Ammon's horn (tissue), 1 donor: ENCODE results near the gene ZMIZ2.
A peak's percentile ranks its signal among the peaks of the same experiment; 100 is the strongest.
"Not testable (repeated sequence)": the region's sequence is repeated elsewhere in the genome, so short reads cannot be mapped to it uniquely, and the experiment has no call there.

Experiments used
- DNase-seq: peaks from one replicate; pipeline ENCODE4 v3.0.0-alpha.2; 2016; ENCODE audit warnings: low spot score

The ZMIZ2 gene

DNA sequence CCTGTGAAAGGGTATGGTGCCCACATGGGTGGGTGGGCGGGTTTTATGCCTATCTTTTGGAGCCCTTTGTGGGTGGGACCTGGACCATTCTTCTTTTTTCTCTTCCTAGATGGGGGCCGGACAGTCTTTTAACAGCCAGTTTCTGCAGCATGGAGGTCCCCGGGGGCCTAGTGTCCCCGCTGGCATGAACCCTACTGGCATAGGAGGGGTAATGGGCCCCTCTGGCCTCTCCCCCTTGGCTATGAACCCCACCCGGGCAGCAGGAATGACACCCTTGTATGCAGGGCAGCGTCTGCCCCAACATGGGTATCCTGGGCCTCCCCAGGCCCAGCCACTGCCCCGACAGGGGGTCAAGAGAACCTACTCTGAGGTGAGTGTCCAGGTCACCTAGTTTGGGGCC, 9.1 kb downstream of the ZMIZ2 start:
- DNase-seq, result no peak

DNA sequence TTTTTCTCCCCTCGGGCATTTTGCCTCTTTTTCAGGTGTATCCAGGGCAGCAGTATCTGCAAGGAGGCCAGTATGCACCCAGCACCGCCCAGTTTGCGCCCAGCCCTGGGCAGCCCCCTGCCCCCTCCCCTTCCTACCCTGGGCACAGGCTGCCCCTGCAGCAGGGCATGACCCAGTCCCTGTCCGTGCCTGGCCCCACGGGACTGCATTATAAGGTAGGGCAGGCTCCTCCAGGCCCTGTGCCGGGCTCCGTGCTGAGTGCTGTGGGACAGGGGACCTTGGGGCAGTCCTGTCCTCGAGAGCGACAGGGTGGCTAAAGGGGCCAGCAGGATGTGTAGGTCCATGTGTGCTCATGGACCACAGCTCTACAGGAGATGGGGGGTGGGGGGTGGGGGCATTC, 10.6 kb downstream of the ZMIZ2 start:
- DNase-seq, result no peak

DNA sequence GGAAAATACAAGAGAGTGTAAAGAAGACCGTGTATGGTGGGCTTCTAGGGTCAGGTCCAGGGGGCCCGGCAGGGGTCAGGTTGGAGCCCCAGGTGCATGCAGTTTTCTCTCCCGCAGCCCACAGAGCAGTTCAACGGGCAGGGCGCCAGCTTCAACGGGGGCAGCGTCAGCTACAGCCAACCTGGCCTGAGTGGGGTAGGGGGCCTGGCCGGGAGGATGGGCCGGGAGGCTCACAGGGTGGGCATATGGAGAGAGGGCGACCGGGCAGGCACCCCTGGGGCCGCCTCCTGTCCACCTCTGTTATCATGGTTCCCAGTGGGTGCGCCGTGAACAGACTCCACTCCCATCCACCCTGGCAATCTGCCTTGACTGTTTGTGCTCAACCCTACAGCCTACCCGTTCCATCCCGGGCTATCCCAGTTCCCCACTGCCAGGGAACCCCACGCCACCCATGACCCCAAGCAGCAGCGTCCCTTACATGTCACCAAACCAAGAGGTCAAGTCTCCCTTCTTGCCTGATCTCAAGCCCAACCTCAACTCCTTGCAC, 11.5 kb downstream of the ZMIZ2 start:
- no peak for DNase-seq

DNA sequence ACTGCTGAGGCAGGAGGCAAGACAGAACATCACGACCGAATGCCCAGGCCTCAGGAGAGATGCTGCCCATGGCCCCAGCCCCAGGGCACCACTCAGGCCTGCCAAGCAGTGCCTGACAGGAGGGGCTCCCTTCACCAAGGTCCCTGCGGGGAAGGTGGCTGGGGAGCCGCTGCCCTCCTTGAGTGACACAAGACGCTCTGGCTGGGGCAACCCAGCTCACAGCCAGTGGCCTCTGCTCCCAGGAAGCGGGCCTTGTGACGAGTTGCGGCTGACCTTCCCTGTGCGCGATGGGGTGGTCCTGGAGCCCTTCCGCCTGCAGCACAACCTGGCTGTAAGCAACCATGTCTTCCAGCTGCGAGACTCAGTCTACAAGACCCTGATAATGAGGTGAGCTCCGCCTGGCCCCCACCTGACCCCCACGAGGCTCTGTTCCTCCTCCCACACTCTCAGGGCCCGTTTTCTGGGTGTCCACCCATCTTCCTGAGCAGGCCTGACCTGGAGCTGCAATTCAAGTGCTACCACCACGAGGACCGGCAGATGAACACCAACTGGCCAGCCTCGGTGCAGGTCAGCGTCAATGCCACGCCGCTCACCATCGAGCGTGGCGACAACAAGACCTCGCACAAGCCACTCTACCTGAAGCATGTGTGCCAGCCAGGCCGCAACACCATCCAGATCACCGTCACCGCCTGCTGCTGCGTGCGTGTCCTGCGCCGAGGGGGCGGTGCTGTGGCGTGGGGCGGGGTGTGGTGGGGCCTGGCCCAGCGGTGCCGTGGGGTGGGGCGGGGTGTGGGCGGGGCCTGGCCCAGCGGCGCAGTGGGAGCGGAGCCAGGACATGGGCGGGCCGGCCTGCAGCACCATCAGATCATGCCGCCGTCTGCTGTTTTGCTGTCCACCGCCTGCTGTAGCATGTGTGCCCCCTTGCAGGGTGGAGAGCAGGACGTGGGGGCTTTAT, 12.8 kb downstream of the ZMIZ2 start:
- DNase-seq, result no peak

DNA sequence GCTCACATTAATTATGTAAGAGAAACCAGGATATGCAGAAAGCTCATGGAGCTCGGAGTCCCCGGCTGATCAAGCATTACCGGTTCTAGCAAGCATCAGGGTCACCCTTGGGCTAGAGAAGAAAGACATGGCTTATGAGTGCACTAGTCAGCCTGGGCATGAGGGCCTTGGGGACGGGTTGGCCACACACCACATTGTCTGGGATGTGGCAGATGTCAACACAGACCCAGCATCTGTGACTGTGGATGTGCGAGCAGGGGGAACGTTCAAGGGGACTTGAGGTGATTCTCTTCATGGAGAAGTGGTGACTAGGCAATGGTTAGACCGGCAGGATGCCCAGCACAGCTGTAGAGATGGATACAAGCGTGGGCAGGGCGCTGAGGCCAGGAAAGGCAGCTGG, 13.7 kb downstream of the ZMIZ2 start:
- no peak for DNase-seq

DNA sequence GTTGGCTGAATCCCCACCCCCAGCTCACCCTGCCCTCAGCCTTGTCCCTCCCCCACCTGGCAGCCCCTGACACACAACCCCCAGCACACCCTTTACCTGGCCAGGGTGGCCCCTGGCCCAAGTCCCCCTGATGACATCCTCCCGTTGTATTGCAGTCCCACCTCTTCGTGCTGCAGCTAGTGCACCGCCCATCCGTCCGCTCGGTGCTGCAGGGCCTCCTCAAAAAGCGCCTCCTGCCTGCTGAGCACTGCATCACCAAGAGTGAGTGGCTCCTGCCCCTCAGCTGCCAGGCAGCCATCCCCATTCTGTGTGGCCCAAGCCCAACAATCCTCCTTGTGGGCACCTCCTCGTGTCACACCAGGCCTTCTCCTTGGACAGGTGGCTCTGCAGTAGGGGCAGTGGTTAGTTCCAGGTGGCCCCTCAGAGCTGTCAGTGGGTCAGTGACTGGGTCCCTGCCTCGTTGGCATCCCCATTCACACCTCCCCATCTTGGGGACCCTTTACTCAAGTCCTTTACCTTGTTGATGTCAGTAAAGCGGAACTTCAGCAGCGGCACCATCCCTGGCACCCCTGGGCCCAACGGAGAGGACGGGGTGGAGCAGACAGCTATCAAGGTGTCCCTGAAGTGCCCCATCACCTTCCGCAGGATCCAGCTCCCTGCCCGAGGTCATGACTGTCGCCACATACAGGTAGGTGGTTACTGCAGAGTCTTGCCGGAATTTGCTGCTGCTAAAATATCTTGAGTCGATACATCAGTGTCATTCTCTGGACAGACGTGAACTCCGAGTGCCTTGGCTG, 14.3 kb downstream of the ZMIZ2 start:
- DNase-seq, result no peak

DNA sequence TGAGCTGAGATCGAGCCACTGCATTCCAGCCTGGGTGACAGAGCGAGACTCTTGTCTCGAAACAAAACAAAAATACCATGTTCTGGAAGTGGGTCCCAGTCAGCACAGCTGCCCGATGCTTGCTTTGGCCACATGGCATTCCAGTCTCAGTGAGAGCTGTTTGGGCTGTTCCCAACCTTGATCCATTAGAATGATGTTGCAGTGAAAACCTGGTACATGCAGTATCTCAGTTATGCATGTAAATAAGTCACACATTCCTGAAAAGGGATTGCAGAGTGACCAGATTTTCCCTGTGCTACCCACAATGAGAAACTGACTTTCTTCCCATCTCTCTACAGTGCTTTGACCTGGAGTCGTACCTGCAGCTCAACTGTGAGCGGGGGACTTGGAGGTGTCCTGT, 15.4 kb downstream of the ZMIZ2 start:
- no peak for DNase-seq

DNA sequence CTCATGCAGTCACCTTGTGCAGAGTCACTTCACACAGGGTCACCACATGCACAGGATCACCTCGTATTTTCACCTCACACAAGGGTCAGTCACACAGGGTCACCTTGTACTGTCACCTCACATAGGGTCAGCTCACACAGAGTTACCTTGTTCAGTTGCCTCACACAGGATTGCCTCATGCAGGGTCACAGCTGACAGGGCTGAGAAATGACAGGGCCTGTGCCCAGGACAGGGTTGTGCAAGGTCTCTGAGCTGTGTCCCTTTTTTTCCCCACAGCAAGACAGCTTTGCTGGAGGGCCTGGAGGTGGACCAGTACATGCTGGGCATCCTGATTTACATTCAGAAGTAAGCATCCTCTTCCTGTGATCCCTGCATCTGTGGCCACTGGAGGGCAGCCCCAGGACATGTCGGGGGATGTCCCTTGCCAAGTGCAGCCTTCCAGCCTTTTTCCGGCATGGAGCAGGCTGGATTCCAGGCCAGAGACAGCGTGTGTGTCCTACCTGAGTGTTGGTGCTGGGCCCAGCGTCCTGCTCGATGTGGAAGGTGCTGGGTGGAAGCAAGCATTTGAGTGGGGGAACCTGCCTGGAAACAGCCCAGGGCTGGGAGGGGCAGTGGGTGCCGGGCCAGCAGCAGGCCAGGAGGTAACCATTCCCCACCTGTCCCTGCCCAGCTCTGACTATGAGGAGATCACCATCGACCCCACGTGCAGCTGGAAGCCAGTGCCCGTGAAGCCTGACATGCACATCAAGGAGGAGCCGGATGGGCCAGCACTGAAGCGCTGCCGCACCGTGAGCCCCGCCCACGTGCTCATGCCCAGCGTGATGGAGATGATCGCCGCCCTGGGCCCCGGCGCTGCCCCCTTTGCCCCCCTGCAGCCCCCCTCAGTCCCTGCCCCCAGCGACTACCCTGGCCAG, 16.3 kb downstream of the ZMIZ2 start:
- no peak for DNase-seq

DNA sequence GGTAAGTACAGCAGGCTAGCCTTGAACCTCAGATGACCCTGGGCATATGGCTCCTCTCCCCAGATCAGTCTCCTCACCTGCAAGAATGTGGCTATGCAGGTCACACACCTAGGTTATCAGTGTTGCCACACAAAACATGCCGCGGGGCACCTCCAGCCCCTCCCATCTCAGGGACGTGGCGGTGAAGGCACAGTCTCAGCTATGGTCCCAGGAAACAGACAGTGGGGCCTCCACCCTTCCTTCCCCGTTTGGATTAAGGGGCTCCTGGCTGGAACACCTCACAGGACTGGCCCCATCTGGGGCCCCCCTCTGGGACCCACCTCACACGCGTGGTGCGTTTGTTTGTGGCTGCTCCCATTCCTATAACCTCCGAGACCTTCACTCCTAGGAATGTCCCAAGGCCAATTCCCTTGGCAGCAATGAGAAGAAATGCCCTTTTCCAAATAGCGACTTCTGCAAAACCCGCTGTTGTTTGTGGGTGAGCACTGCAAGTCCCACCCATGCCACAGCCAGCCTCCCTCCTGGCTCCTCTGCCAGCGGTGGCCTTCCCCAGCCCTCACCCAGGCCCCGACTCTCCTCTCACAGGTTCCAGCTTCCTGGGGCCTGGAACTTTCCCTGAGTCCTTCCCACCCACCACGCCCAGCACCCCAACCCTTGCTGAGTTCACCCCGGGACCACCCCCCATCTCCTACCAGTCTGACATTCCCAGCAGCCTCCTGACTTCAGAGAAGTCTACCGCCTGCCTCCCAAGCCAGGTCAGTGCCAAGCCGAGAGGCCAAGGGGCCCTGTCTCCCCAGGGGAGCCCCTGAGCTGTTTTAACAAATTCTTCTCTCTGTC, 17.1 kb downstream of the ZMIZ2 start:
- no peak for DNase-seq

DNA sequence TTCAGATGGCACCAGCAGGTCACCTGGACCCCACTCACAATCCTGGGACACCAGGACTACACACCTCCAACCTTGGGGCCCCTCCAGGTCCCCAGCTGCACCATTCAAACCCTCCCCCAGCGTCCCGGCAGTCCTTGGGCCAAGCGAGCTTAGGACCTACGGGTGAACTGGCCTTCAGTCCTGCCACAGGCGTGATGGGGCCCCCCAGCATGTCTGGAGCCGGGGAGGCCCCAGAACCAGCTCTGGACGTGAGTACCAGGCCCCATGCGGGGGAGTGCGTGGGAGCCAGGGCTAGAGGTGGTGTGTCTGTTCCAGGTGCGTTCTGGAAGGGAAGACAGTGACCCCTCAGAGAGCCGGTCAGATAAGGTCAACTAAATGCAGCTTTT, 17.8 kb downstream of the ZMIZ2 start:
- no peak for DNase-seq

DNA sequence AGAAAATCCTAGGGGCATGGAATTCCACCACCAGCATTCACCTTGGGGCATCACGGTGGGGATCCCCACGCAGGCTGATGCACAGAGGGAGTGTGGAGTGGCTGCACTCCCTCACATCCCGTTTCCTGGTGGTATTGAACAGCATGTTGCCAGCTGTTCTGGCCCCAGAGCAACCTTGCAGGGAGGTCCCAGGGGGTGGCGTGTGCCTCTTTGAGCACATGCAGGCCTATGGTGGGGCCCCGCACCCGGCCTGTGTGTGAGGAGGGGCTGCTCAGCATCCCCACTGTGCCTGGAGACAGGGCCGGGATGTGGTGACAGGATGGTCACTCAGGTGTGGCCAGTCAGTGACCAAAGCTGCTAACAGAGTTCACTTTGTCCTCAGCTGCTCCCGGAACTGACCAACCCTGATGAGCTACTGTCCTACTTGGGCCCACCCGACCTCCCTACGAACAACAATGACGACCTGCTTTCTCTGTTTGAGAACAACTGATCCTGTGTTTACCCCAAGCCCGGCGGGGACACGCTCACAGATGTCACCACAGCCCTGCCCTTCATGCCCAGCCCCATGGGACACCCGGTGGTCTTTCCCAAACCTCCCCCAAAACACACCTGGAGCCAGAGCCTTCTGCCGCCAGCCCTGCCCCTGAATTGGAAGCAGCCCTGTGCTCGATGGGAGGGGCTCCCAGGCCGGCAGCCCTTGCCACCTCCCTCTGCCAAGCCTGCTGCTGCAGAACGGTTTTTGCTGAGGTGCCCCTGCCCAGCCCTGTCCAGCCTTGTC, 18.7 kb downstream of the ZMIZ2 start:
- peak; percentile 65 for DNase-seq

DNA sequence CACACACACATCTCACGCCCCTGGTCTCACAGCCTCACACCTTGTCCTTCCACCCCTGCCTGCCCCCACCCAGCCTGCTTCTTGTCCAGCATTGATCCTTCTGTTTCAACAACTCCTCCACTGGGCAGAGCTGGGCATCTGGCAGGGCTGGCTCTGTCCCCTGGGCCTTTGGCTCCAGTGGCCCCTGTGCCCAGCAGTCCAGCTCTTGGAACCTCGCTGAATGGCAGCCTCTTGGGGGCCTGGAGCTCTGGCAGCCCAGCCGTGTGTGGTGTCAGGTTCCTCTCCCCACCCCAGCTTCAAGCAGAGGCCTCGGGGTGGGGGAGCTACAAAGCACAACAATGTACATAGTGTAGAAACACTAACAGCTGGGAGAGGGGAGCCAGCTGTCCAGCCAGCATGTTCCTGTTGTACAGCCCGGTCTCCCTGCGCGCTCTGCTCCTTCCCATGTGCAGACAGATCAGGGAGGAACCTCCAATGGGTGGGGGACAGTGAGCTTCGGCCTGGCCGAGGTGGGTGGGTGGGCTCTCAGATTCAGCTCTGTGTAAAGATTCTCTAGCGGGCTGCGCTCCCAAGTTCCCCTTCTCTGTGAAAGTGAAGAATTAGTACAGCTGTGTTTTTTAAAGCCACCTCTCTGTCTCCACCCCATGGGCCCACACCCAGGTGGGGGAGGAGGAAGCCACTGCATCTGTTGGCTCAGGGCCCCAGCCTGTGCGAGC, 19.4 kb downstream of the ZMIZ2 start:
- peak; percentile 80 for DNase-seq

DNA sequence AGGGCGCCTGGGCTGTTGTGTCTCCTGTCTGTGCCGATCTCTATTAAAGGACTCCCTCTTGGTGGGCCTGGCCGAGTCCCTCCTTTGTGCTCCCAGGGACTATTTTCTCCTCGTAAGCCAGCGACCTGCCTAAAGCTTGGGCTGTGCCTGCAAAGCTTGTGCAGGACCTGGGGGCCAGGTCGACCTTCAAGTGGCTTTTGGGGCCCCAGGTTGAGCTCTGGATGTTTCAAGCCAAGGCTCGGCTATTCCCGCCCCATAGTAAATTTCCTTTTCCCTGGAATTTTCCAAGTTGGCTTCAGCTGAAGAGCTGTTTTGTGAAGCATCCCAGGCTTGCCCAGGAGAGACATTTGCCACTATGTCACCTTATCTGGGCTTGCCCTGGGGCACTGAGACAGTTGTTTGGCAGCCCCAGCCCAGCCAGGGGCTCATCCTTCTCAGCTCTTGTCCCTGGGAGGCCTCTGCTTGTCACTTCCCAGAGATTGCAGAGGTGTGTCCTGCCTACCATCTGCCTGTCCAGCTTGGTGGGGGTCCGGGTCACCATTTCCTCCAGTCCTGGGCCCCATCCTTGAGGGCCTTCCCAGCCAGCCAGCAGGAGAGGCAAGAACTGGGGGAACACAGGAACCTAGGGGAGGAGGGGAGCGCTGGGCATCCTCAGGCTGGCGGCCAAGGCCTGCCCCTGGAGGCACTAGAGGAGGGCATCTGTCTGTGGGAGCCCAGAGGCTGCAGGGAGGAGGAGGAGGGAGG, 20.2 kb downstream of the ZMIZ2 start:
- peak; percentile 51 for DNase-seq

DNA sequence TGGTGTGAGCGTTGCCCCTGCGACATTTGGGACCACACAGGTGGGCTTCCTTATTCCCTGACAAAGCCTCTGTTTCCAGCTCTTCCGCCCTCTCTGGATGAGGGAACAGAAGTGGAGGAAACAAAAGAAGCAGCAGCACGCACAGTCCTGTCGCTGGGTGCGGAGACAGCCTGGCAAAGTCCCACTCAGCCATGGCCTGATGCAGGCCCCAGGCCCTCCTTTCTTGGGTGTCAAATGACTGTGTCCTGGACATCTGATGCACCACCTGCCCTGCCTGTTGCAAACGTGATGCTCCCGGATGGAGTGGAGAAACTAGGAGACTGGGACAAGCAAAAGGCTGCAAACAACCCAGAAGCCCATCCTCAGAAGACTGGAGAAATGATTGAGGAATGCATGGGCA, 20.7 kb downstream of the ZMIZ2 start:
- no peak for DNase-seq

DNA sequence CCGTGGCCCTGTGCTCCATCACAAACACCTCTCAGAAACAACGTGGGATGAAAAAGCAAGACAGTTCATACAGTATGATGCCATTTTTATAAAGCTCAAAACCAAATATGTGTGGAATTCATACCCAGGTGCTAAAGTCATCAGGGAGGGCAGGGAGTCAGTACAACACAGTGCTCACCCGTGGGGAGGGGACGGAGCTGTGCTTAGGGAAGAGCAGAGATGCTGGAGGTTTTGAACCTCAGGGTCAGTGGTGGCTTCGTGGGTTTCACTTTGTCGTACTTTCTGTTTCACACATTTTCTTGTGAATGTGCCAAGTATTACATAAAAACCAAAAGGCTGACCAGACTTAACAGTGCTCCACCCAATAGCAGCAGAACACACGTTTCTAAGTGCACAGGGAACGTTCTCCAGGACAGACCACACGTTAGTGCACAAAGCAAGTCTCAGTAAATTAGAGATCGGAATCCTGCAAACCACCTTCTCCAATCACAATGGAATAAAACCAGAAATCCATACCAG, 21.2 kb downstream of the ZMIZ2 start:
- DNase-seq, result no peak

DNA sequence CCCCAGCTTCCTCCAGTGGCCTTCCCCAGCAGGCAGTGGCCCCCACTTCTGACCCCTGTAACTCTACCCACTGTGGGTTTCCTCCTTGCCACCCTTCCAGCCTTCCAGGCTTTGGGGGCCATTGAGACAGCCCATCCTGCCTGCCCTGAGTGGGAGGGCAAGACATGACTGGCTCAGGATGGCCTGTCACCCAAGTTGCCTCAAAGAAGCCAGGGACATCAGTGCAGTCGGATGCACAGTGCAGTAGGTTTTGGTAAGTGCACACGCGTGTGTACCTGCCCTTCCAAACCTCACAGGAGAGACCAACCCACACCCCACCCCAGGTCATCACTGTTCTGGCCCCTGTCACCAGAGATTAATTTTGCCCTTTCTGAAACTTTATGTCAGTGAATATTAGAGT, 22.7 kb downstream of the ZMIZ2 start:
- no peak for DNase-seq

DNA sequence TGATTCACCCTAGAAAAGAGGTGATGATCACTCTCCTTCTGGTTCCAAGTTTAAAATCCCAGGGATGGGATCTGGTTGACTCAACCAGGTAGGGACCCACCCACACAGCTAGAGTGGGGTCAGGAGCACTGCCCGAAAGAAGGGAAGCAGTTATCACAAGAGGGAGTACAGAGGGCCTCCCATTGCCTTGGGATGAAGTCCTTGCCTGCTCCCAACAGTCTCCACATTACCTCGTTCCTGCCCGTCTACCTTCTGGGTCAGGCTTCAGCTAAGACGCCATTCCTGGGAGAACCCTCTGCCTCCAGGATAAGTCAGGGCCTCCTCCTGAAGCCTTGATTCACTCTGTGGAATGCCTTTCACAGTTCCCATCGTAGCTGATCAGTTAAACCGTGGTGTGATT, 23.8 kb downstream of the ZMIZ2 start:
- no peak for DNase-seq

DNA sequence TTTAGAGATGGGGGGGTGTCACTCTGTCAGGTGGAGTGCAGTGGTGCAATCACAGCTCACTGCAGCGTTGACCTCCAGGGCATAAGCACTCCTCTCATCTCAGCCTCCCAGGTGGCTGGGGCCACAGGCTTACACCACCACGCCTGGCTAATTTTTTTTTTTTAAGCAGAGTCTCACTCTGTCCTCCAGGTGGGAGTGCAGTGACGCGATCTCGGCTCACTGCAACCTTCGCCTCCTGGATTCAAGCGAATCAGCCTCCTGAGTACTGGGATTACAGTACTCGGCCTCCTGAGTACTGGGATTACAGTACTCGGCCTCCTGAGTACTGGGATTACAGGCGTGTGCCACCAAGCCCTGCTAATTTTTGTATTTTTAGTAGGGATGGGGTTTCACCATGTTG, 24.2 kb downstream of the ZMIZ2 start:
- no peak for DNase-seq

DNA sequence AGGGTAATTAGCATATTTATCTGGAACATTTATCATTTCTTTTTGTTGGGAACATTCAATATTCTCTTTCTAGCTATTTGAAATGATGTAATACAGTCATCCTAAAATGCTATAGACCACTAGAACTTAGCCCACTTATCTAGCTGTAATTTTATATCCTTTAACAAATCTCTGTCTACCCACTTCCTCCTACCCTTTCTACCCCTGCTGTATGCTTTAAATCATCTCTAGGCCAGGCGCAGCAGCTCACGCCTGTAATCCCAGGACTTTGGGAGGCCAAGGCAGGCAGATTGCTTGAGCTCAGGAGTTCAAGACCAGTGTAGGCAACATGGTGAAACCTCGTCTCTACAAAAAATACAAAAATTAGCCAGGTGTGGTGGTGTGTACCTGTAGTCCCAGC, 25.8 kb downstream of the ZMIZ2 start:
- DNase-seq, result not testable (repeated sequence)
